Endothelial cell of umbilical vein (primary cell): Measurements from ENCODE around the gene BTBD18. TPM values are rescaled to one million over a fixed set of nuclear protein-coding genes. Genes with fewer than 3 reads are reported as not detected.

Experiments
- BruUV-seq: library from RNA; stranded (reverse); fragments of 400-500 nt; replicated peaks from 2 replicates; lab custom pipeline; 2021; lab: Mats Ljungman, UMichigan
- CTCF ChIA-PET: fragments of 300-600, 350-600 bp; sonication (Branson Sonifier 250); formaldehyde crosslinking; loops from one replicate; lab custom pipeline; 2021; ENCODE audit warnings: antibody characterized with exemption, inconsistent platforms; lab: Charles Lee
- POLR2A ChIA-PET: fragments of 300-600, 350-600 bp; sonication (Branson Sonifier 250); formaldehyde crosslinking; loops from one replicate; lab custom pipeline; 2021; ENCODE audit warnings: antibody characterized with exemption, inconsistent platforms; lab: Charles Lee
- DNase-seq: peaks from one replicate; pipeline ENCODE4 v3.0.0-alpha.2; 2011; ENCODE audit warnings: low read depth, low spot score
- FAIRE-seq: peaks from 2 replicates; lab custom pipeline; 2011; peaks lifted over from hg19 to GRCh38; lab: Jason Lieb, UNC
- H2AFZ ChIP-seq: 2 replicates; pipeline ENCODE4 v1.6.0; 2012; ENCODE audit warnings: low read depth, low read length, control low read depth, inconsistent platforms
- H3K27ac ChIP-seq: 2 replicates; pipeline ENCODE4 v1.5.1; 2011; ENCODE audit warnings: low read depth, mild to moderate bottlenecking, control low read depth, low read length, moderate library complexity; ENCODE audit not compliant: insufficient read depth
- H3K27me3 ChIP-seq, 2 experiments: 2 replicates each; pipeline versions ENCODE4 v1.6.0 to v1.6.1; 2011; ENCODE audit warnings: low read length in 2 of 2, mixed read lengths in 1 of 2; ENCODE audit not compliant: control insufficient read depth in 2 of 2, insufficient read depth in 2 of 2
- H3K36me3 ChIP-seq, 2 experiments: 2 replicates in 1 of 2; 3 replicates in 1 of 2; pipeline ENCODE4 v1.5.1; 2011; ENCODE audit warnings: low read length in 2 of 2, mild to moderate bottlenecking in 1 of 2, moderate library complexity in 1 of 2; ENCODE audit not compliant: control insufficient read depth in 2 of 2, insufficient read depth in 2 of 2; ENCODE audit errors: extremely low read depth in 1 of 2
- H3K4me1 ChIP-seq: 3 replicates; pipeline ENCODE4 v1.5.1; 2011; ENCODE audit warnings: mild to moderate bottlenecking, low read length; ENCODE audit not compliant: control insufficient read depth, insufficient read depth; ENCODE audit errors: extremely low read depth
- H3K4me2 ChIP-seq: 2 replicates; pipeline ENCODE4 v1.6.1; 2011; ENCODE audit warnings: low read length, control low read depth, mixed read lengths; ENCODE audit not compliant: insufficient read depth
- H3K4me3 ChIP-seq, 3 experiments: fragments of 200-600 bp in 1 of 3; sonication (generic), shearing (Covaris generic) in 1 of 3; replicated peaks in 1 of 3; 2 replicates each; pipeline ENCODE4 v1.5.1; 2011 to 2016; ENCODE audit warnings: control low read depth in 3 of 3, low read length in 3 of 3, mild to moderate bottlenecking in 2 of 3, inconsistent platforms in 1 of 3, low read depth in 1 of 3, moderate library complexity in 1 of 3; ENCODE audit not compliant: insufficient read depth in 1 of 3
- H3K79me2 ChIP-seq: 2 replicates; pipeline ENCODE4 v1.6.0; 2012; ENCODE audit warnings: low read length, inconsistent platforms; ENCODE audit not compliant: control insufficient read depth, insufficient read depth
- H3K9ac ChIP-seq: replicated peaks from 2 replicates; pipeline ENCODE3; 2011; ENCODE audit warnings: low read length, control low read depth; ENCODE audit not compliant: insufficient read depth; ENCODE audit errors: extremely low read depth
- H3K9me1 ChIP-seq: replicated peaks from 3 replicates; pipeline ENCODE4 v1.6.0; 2011; ENCODE audit warnings: mild to moderate bottlenecking, low read length; ENCODE audit not compliant: control insufficient read depth, insufficient read depth; ENCODE audit errors: extremely low read depth
- H3K9me3 ChIP-seq: replicated peaks from 2 replicates; pipeline ENCODE4 v1.5.1; 2012; ENCODE audit warnings: low read length, inconsistent platforms; ENCODE audit not compliant: control insufficient read depth, insufficient read depth
- H4K20me1 ChIP-seq: replicated peaks from 2 replicates; pipeline ENCODE3; 2011; ENCODE audit warnings: mild to moderate bottlenecking, low read length; ENCODE audit not compliant: control insufficient read depth, insufficient read depth; ENCODE audit errors: extremely low read depth
- CTCF ChIP-seq, 2 donors: IDR thresholded peaks; 1 replicate in 1 of 2; 2 replicates in 1 of 2; pipeline ENCODE4 v1.5.1; 2011; ENCODE audit warnings: low read length in 2 of 2, mild to moderate bottlenecking in 2 of 2, moderate library complexity in 2 of 2, control low read depth in 1 of 2, inconsistent platforms in 1 of 2, low read depth in 1 of 2; ENCODE audit not compliant: insufficient read depth in 1 of 2; ENCODE audit errors: extremely low read depth in 1 of 2
- EZH2 ChIP-seq: IDR thresholded peaks from 2 replicates; pipeline ENCODE4 v1.6.1; 2012; ENCODE audit warnings: borderline replicate concordance, low read depth, mild to moderate bottlenecking, moderate library complexity, low read length, inconsistent platforms; ENCODE audit not compliant: severe bottlenecking
- FOS ChIP-seq: IDR thresholded peaks from 2 replicates; pipeline ENCODE4 v1.6.1; 2011; ENCODE audit warnings: mild to moderate bottlenecking, low read length, moderate library complexity, borderline replicate concordance; ENCODE audit not compliant: insufficient read depth
- GATA2 ChIP-seq: IDR thresholded peaks from 2 replicates; pipeline ENCODE4 v1.7.0; 2011; ENCODE audit warnings: low read depth, mild to moderate bottlenecking, moderate library complexity, mixed read lengths, low read length; ENCODE audit not compliant: insufficient read length, insufficient read depth
- JUN ChIP-seq: IDR thresholded peaks from 2 replicates; pipeline ENCODE4 v1.6.1; 2011; ENCODE audit warnings: borderline replicate concordance, low read depth; ENCODE audit not compliant: insufficient read length, insufficient read depth
- MAX ChIP-seq: IDR thresholded peaks from 2 replicates; pipeline ENCODE4 v1.6.1; 2011; ENCODE audit not compliant: insufficient read depth, insufficient read length
- MYC ChIP-seq: IDR thresholded peaks from one replicate; pipeline ENCODE4 v1.6.1; 2011; ENCODE audit warnings: mild to moderate bottlenecking, low read depth, low read length
- POLR2A ChIP-seq: IDR thresholded peaks from 2 replicates; pipeline ENCODE4 v1.6.1; 2012; ENCODE audit warnings: low read depth, mild to moderate bottlenecking, control low read depth, low read length
- POLR2AphosphoS5 ChIP-seq: IDR thresholded peaks from 2 replicates; pipeline ENCODE4 v1.6.1; 2012; ENCODE audit warnings: low read depth, mild to moderate bottlenecking, control low read depth, low read length, moderate library complexity; ENCODE audit not compliant: insufficient read depth
- dilution Hi-C: fragments of 300-500 bp; cut with MboI; formaldehyde crosslinking; loops from one replicate; pipeline ENCODE4 v1.15.0; 2019; ENCODE audit warnings: low sequenced_read_pairs; ENCODE audit not compliant: extremely low pct_ligation_motif_present
- intact Hi-C: fragments of 100-400 bp; cut with micrococcal nuclease; formaldehyde crosslinking; loops from one replicate; pipeline ENCODE4 v1.10.0; 2022
- polyA plus RNA-seq, 4 experiments: library from polyadenylated mRNA; depleted of rRNA in 3 of 4; stranded (reverse) in 3 of 4; unstranded in 1 of 4; fragments of >200 nt; gene quantifications; 2 replicates each; pipeline versions ENCODE4 v1.2.1 to v1.2.3, GENCODE V29; 2011 to 2012; ENCODE audit warnings: missing spikeins in 1 of 4
- total RNA-seq: library from RNA; stranded (reverse); gene quantifications from 2 replicates; pipeline ENCODE4 v1.2.3, GENCODE V29; 2021

The BTBD18 gene
- total and polyA plus RNA-seq, 2 donors (not counting 3 experiments of a cell fraction or from before 2014, with no cell fraction given): not detected

- no peak overlapping the region for H2AFZ ChIP-seq
- peaks cover 10% of the 10 kb centered on the region for H4K20me1 ChIP-seq
- no TSS peak for BruUV-seq
- H3K36me3 ChIP-seq: peaks cover 29 to 36% of the 10 kb centered on the region in 2 experiments
- intact Hi-C loops (no loop called here), dilution Hi-C loops (no loop called here)
- POLR2A ChIA-PET: interaction anchor here (0.7 to 2.6 kb wide), 4 partner anchors 20 to 53 kb away, joined by 7 to 39 read pairs (median 11); partner anchors contain the start of genes BTBD18 and CTNND1
- FAIRE-seq: peak; percentile 43
- H3K4me3 ChIP-seq: no peak overlapping the region
- H3K4me2 ChIP-seq: no peak overlapping the region
- peak; percentile 68 for DNase-seq
- H3K79me2 ChIP-seq: peaks cover 80% of the 10 kb centered on the region
- no peaks in the 10 kb centered on the region for H3K9me3 ChIP-seq
- H3K27me3 ChIP-seq: no peaks in the 10 kb centered on the region
- H3K9me1 ChIP-seq: no peaks in the 10 kb centered on the region
- H3K9ac ChIP-seq: no peak overlapping the region
- no peak for TF ChIP-seq FOS
- TF ChIP-seq EZH2: no peak
- TF ChIP-seq POLR2A: no peak
- TF ChIP-seq POLR2AphosphoS5: no peak
- no peak for TF ChIP-seq JUN
- TF ChIP-seq CTCF (IDR thresholded peaks at IDR 0.05; ENCODE audit: extremely low read depth in 1 of 2, insufficient read depth in 1 of 2, low read depth in 1 of 2, low read length in 2 of 2): no peak
- TF ChIP-seq MAX: no peak
- no peak for TF ChIP-seq MYC
- TF ChIP-seq GATA2: no peak
- CTCF ChIA-PET: interaction anchor here (1.3 to 6.6 kb wide), 11 partner anchors 10 to 77 kb away, joined by 3 to 375 read pairs (median 13); partner anchors contain the start of genes BTBD18, CTNND1 and SELENOH
- peaks cover 37% of the 10 kb centered on the region for H3K4me1 ChIP-seq
- peak overlapping the region; percentile 2 for H3K27ac ChIP-seq
Measured at GRCh38 chr11:57798905-57799559, 47.4 kb upstream of the BTBD18 start.
